Measurements from ENCODE around the gene GPALPP1.

- TF ChIP-seq, protein P1, sequence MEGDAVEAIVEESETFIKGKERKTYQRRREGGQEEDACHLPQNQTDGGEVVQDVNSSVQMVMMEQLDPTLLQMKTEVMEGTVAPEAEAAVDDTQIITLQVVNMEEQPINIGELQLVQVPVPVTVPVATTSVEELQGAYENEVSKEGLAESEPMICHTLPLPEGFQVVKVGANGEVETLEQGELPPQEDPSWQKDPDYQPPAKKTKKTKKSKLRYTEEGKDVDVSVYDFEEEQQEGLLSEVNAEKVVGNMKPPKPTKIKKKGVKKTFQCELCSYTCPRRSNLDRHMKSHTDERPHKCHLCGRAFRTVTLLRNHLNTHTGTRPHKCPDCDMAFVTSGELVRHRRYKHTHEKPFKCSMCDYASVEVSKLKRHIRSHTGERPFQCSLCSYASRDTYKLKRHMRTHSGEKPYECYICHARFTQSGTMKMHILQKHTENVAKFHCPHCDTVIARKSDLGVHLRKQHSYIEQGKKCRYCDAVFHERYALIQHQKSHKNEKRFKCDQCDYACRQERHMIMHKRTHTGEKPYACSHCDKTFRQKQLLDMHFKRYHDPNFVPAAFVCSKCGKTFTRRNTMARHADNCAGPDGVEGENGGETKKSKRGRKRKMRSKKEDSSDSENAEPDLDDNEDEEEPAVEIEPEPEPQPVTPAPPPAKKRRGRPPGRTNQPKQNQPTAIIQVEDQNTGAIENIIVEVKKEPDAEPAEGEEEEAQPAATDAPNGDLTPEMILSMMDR (IDR thresholded peaks at IDR 0.05): no peak
- no peak for TF ChIP-seq POLR2A (IDR thresholded peaks at IDR 0.05)
These were observed 13.1 kb upstream of the GPALPP1 start for GRCh38 chr13:44976196-44976595.
